IMR-90 (cell line): ENCODE data around the gene NUP210.

Experiments used
- BHLHE40 ChIP-seq: fragments of 150-350 bp; IDR thresholded peaks from 2 replicates; pipeline ENCODE4 v1.6.1; 2016; ENCODE audit warnings: mild to moderate bottlenecking, low read depth, low read length
- CEBPB ChIP-seq: IDR thresholded peaks from 2 replicates; pipeline ENCODE4 v1.6.1; 2012; ENCODE audit warnings: low read depth, low read length, improper control_type of control experiment
- CTCF ChIP-seq: conservative IDR thresholded peaks from 2 replicates; pipeline ENCODE4 v1.5.1; 2012; ENCODE audit warnings: mild to moderate bottlenecking, low read depth, low read length, improper control_type of control experiment
- FOS ChIP-seq: fragments of 150-350 bp; IDR thresholded peaks from 2 replicates; pipeline ENCODE4 v1.6.1; 2016; ENCODE audit warnings: low read depth, low read length
- MAFK ChIP-seq: IDR thresholded peaks from 2 replicates; pipeline ENCODE4 v1.6.1; 2012; ENCODE audit warnings: low read depth, low read length, improper control_type of control experiment
- MXI1 ChIP-seq: IDR thresholded peaks from 2 replicates; pipeline ENCODE4 v1.6.1; 2012; ENCODE audit warnings: low read depth, mild to moderate bottlenecking, low read length, moderate library complexity, borderline replicate concordance
- NFE2L2 ChIP-seq: fragments of 150-350 bp; IDR thresholded peaks from 2 replicates; pipeline ENCODE4 v1.6.1; 2016; ENCODE audit warnings: low read depth, mild to moderate bottlenecking, low read length
- POLR2A ChIP-seq: IDR thresholded peaks from 2 replicates; pipeline ENCODE4 v1.6.1; 2012; ENCODE audit warnings: mild to moderate bottlenecking, low read depth, low read length
- RAD21 ChIP-seq: IDR thresholded peaks from 2 replicates; pipeline ENCODE4 v1.6.1; 2012; ENCODE audit warnings: low read length, improper control_type of control experiment
- RCOR1 ChIP-seq: IDR thresholded peaks from 2 replicates; pipeline ENCODE4 v1.6.1; 2012; ENCODE audit warnings: mild to moderate bottlenecking, low read length, improper control_type of control experiment; ENCODE audit not compliant: insufficient replicate concordance
- RFX5 ChIP-seq: IDR thresholded peaks from 2 replicates; pipeline ENCODE4 v1.8.0; 2012; ENCODE audit warnings: low read depth, mild to moderate bottlenecking, low read length, moderate library complexity
- USF2 ChIP-seq: fragments of 150-350 bp; IDR thresholded peaks from 2 replicates; pipeline ENCODE4 v1.6.1; 2017; ENCODE audit warnings: mild to moderate bottlenecking, antibody characterized with exemption, low read length, low read depth

DNA sequence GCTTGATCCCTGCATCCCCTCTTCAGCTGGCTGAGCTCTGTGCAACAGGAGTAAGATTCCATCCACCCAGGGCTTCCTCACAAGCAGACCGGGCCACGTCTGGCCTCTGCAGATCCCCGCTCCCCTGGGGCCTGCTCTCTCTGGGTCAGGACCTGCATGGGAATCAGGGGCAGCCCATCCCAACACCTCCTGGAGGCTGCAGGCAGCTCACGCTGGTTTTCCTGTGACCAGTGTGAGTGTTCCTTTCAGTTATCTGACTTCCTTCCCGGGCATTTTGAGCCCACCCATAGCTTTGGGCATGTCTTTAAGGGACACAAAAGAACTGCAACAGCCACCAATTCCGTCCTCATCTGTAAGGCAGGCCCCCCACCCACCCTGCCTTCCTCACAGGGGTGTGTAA is 16.3 kb downstream of the NUP210 start:
- no peak for TF ChIP-seq CTCF
- no peak for TF ChIP-seq POLR2A
- no peak for TF ChIP-seq USF2
- TF ChIP-seq BHLHE40 = no peak
- TF ChIP-seq FOS = no peak
- TF ChIP-seq RFX5 = no peak
- TF ChIP-seq MXI1 = no peak
- TF ChIP-seq RCOR1 = no peak
- no peak for TF ChIP-seq NFE2L2
- TF ChIP-seq RAD21 = no peak
- TF ChIP-seq MAFK = no peak
- no peak for TF ChIP-seq CEBPB
